ENCODE results near the gene TRMT2A. TPM values are rescaled to one million over a fixed set of nuclear protein-coding genes. Genes with fewer than 3 reads are reported as not detected.

Gene TRMT2A
- total and polyA plus RNA-seq, 5 experiments from 2014 or later, result 24.8 to 123 (median 36.8) TPM

DNA sequence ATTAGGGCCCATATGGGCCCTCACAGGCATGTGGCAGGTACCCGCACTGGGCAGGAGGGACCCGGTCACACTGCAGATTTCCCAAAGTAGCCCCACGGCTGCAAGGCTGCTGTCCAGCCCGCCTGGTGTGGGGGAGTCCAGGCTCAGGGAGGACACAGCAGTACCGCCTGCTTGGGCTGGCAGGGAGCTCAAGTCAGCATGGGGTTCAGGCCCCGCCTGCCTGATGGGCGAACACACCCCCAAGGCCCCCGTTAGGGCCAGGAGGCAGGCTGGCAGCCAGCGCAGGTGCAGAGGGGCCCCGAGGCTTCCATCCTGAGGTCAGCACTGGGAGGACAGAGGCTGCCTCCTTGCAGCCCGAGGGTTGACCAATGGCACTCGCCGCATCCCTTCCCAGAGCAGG is 20.1 kb upstream of the TRMT2A start:
- ATAC-seq (no peak), DNase-seq (no peak)
- Mint-ChIP-seq H3K4me3 (no peak overlapping the region), H3K9me3 (no peaks in the 10 kb centered on the region), H3K27ac (peak overlapping the region in 2 of 10 donors; percentile 19 to 48), H3K27me3 (no peaks in the 10 kb centered on the region), H3K4me1 (peaks cover 13 to 46% (median 39%) of the 10 kb centered on the region in 4 donors), H3K36me3 (peaks cover 0 to 7% (median 0%) of the 10 kb centered on the region in 3 donors)
- POLR2A ChIA-PET, result no interaction called here

DNA sequence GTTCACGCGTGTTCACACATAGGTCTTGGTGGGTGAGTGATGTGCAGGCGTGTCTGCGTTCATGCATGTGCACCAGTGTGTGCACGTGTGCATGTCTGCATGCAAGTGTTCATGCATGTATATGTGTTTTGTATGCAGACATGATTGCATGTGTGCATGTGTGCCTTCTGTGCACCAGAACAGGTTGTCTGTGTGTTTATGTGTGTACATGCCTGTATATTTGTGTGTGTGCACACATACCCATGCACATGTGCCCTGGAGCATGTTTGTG is 19.5 kb upstream of the TRMT2A start:
- peaks cover 0 to 7% (median 0%) of the 10 kb centered on the region in 3 donors for H3K36me3 Mint-ChIP-seq
- ATAC-seq (no peak), DNase-seq (no peak)
- POLR2A ChIA-PET, result no interaction called here
- H3K4me3 Mint-ChIP-seq, result peak overlapping the region in 1 of 10 donors; percentile 12
- no peaks in the 10 kb centered on the region for H3K9me3 Mint-ChIP-seq
- H3K27ac Mint-ChIP-seq, result peak overlapping the region in 2 of 10 donors; percentile 34 to 48
- H3K4me1 Mint-ChIP-seq, result peaks cover 13 to 46% (median 39%) of the 10 kb centered on the region in 4 donors
- H3K27me3 Mint-ChIP-seq, result no peaks in the 10 kb centered on the region

DNA sequence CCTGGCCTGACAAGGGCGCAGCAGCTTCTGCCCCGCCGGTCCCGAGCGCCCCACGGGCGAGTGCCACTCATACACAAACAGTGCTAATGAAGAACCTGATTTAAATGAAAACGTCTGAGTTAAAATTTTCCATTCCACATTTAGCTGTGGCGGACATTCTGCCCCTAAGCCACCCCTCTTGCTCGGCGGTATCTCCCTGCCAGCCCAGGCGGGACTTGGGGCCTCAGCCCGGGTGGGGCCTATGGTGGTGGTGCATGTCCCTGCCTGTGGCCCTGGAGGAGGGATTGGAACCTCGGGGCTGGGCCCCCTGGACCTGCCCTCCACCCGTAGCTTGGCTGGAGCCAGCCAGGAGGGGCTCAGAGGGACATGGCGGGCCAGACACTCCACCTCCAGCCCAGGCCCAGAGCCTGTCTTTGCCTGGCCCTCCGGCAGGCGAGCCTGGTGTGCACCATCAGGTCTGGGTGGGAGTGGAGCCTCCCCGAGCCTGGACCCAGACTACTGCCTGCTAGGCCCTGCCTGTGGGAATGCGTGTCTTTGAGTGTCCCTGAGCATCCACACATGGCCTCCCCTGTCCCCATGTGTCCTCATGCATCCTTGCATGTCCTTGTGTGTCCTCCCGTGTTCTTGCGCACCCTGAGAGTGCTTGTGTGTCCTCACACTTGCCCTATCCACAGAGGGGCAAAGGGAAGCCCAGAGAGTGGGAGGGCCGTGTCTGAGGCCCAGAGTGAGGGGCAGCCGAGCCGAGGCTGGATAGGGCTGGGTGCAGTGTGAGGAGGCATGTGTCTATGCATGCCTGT is 19.0 kb upstream of the TRMT2A start:
- H3K36me3 Mint-ChIP-seq, result peaks cover 0 to 7% (median 0%) of the 10 kb centered on the region in 3 donors
- no peaks in the 10 kb centered on the region for H3K9me3 Mint-ChIP-seq
- no peak for ATAC-seq
- POLR2A ChIA-PET, result no interaction called here
- no peaks in the 10 kb centered on the region for H3K27me3 Mint-ChIP-seq
- H3K27ac Mint-ChIP-seq, result peak overlapping the region in 3 of 10 donors; percentile 34 to 59 (median 37)
- H3K4me3 Mint-ChIP-seq, result peak overlapping the region in 2 of 10 donors; percentile 2 to 12
- H3K4me1 Mint-ChIP-seq, result peaks cover 13 to 46% (median 39%) of the 10 kb centered on the region in 4 donors
- DNase-seq, result no peak

DNA sequence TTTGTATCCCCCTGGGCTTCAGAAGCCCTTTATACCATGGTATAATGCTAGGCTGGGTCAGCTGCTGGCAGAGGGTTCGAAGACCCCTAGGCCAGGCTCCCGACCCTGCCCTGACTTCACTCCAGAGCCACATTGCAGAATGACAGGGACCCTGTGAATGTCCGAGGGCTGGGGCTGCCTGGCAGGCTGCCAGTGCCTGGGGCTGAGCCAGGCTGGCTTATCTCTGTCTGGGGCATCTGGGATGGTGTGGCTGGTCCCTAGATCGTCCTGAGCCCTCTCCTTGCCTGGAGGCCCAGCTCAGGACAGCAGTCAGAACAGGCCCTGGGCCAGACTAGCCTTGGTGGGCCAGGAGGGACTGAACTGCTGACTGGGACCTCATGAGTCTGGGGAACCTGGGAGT is 18.2 kb upstream of the TRMT2A start:
- Mint-ChIP-seq H3K9me3 (no peaks in the 10 kb centered on the region), H3K27me3 (no peaks in the 10 kb centered on the region), H3K4me3 (no peak overlapping the region), H3K36me3 (peaks cover 0 to 7% (median 0%) of the 10 kb centered on the region in 3 donors), H3K27ac (peak overlapping the region in 4 of 10 donors; percentile 8 to 53 (median 22)), H3K4me1 (peaks cover 13 to 48% (median 39%) of the 10 kb centered on the region in 4 donors)
- POLR2A ChIA-PET, result no interaction called here
- DNase-seq, result no peak
- no peak for ATAC-seq

DNA sequence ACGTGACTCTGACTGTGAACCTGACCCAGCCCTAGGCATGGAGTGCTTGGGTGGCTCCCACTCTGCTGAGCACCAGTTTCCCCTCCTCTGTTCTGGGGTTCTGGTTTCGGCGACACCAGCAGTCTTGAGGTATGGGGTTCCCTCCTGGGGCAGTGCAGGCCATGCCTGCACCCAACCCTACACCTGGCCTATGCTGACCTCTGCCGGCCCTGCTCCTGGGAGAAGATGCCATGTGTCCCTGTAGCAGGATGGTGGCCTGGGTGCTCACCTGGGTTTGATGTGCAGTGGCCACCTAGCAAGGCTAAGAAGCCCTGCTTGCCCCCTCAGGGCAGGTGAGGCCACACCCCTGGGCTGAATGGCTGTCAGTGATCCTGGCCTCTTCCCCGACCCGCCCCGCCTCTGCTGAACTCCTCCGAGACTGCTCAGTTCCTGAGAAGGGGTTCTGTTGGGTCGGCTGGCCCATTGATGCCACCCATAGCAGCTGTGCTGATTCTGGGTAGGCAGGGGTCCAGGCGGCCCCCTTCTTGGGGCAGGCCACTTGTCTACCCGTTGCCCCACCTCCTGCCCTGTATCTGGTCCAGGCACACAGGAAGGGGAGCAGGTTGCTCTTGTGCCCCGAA is 17.0 kb upstream of the TRMT2A start:
- Mint-ChIP-seq H3K4me1 (peaks cover 11 to 58% (median 43%) of the 10 kb centered on the region in 4 donors), H3K27ac (peak overlapping the region in 4 of 10 donors; percentile 21 to 79 (median 60)), H3K4me3 (peak overlapping the region; percentile 44 to 88 (median 70)), H3K9me3 (no peaks in the 10 kb centered on the region), H3K36me3 (no peaks in the 10 kb centered on the region), H3K27me3 (no peaks in the 10 kb centered on the region)
- ATAC-seq, result no peak
- POLR2A ChIA-PET, result no interaction called here
- DNase-seq, result no peak

DNA sequence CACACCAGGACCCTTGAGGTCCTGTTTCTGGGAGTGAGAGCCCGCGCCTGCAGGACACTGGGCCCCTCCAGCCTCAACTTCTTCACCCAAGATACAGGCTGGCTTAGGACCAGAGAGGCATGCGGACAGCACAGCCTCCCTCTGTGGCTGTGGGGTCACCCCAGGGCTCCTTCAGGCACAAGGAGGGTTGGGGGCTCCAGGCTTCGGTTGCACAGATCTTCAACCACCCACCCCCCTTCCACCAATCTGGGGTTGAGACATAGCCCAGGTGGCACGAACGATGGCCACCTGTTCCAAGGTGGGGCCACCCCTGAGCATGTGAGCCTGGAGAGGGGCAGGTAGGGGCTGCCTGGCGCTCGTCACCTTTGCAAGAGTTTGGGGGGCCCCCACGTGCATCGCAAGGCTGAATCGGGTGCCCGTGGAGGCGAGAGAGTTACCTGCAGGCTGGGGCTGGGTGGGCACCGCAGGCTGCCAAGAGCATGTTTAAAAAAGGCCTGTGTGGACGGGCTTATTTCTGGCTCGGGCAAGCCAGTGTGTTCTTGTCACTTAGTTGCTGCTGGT is 15.7 kb upstream of the TRMT2A start:
- DNase-seq, result no peak
- no peak for ATAC-seq
- Mint-ChIP-seq H3K4me3 (peak overlapping the region; percentile 67 to 88 (median 72)), H3K36me3 (no peaks in the 10 kb centered on the region), H3K4me1 (peaks cover 11 to 52% (median 40%) of the 10 kb centered on the region in 4 donors), H3K27ac (peak overlapping the region in 5 of 10 donors; percentile 27 to 80 (median 63)), H3K27me3 (no peaks in the 10 kb centered on the region), H3K9me3 (no peaks in the 10 kb centered on the region)
- POLR2A ChIA-PET, result no interaction called here

DNA sequence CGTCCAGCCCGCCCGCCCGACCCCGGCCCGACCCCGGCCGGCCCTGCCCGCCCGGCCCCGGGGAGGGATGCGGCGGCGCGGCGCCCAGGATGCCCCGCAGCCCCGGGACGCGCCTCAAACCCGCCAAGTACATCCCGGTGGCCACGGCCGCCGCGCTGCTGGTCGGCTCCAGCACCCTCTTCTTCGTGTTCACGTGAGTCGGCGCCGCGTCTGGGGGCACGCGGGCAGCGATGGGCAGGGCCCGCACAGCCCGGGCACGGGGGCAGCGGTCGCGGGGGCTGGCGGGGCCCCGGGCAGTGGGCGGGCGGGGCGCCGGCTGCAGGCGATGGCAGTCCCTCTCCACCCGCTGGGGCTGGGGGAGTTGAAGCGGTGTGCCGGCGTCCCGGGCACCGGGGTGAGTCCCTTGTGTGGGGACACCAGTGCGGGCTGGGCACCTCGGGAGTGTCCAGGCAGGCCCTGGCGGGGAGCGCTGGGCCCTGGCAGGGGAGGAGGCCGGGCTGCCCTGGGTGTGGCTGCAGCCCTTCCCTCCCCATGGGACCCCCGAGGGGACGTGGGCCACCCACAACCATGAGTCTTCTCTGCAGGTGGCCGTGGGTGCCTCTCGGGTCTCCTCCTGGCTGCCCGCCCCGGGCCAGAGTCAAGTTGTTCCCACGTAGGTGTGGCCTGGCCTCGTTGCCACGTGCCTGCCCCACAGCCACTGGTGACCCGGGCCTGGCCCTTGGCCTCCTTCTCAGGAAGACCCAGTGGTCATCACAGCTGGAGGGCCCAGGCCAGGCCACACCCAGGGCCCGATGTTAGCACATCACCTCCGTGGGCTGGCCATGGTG is 15.0 kb upstream of the TRMT2A start:
- H3K27ac Mint-ChIP-seq, result peak overlapping the region in 3 of 10 donors; percentile 27 to 66 (median 35)
- H3K36me3 Mint-ChIP-seq, result peaks cover 0 to 6% (median 0%) of the 10 kb centered on the region in 3 donors
- ATAC-seq (peak; percentile 11 to 38), DNase-seq (peak in 4 of 10 donors; percentile 16 to 37 (median 28))
- no peaks in the 10 kb centered on the region for H3K9me3 Mint-ChIP-seq
- no peaks in the 10 kb centered on the region for H3K27me3 Mint-ChIP-seq
- H3K4me3 Mint-ChIP-seq, result peak overlapping the region; percentile 67 to 88 (median 72)
- H3K4me1 Mint-ChIP-seq, result peaks cover 8 to 48% (median 36%) of the 10 kb centered on the region in 4 donors
- POLR2A ChIA-PET, result no interaction called here

DNA sequence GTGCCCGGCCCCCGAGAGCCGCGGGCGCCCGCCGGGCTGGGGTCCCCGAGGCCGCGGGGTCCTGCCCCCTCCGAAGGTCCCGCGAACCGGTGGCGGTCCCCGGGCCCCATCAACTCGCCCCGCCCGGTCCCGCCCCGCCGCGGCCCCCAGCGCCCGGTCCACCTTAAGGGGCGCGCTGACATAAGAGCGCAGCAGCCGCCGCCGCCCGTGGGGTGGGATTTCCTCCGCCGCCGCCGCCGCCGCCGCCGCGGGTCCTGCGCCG is 14.5 kb upstream of the TRMT2A start, which contains the start of gene ZDHHC8:
ZDHHC8 (plus strand) TSS at position 208 of the 262 bp plus-strand sequence. CDS start 144 bp downstream, outside the sequence.
- no peaks in the 10 kb centered on the region for H3K9me3 Mint-ChIP-seq
- H3K4me1 Mint-ChIP-seq, result peaks cover 8 to 44% (median 33%) of the 10 kb centered on the region in 4 donors
- peak within 1 kb of the TSS in 7 of 10 donors; percentile 15 to 86 (median 60) for H3K27ac Mint-ChIP-seq
- peak; percentile 70 to 71 for ATAC-seq
- no peaks in the 10 kb centered on the region for H3K27me3 Mint-ChIP-seq
- H3K36me3 Mint-ChIP-seq, result peaks cover 0 to 12% (median 0%) of the 10 kb centered on the region in 3 donors
- peak within 1 kb of the TSS; percentile 67 to 88 (median 72) for H3K4me3 Mint-ChIP-seq
- POLR2A ChIA-PET, result interaction anchor here (0.6 to 3.3 kb wide), 2 partner anchors 14 to 81 kb away, joined by 7 to 14 read pairs; partner anchors contain the start of gene TRMT2A
- peak in 4 of 10 donors; percentile 27 to 64 (median 50) for DNase-seq

DNA sequence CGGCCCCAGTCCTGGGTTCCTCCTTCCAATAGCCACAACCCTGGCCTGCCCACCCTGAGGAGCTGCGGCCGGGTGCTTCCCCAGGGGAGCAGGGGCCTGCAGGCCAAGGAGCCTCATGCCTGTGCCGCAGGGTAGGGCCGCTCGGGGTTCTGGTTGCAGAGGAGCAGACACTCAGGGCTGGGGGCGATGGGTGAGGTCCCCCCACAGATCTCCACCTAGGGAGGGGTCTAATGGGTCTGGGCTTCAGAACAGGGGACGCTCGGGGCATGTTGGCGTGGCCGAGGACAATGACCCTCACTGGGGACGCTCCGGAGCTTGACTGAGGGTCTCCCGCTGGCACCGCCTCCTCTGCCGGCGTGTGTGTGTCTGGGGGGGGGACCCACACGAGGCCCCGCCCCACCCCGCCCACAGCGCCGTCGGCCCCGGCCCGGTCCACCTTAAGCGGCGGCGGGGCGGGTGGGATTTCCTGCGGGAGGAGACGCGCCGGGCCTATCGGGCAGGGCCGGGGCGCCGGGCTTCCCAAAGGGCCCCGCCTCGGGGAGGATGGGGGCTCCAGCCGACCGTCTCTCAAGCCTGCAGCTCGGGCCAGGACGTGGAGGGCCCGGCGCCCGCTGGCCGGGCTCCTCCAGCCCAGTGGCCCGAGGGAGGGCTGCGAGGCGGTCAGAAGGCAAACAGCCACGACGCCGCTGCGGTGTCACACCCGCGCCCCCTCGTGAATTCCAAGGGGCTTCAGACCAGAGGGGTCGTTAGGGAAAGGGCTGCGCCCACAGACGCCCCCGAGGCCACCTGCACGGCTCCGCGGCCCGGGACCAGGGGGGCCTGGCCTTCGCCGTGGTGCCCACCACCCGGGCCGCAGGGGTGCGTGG is 13.9 kb upstream of the TRMT2A start:
- ATAC-seq (peak; percentile 81 to 83), DNase-seq (peak; percentile 68 to 88 (median 76))
- POLR2A ChIA-PET, result interaction anchor here (0.6 to 3.3 kb wide), 5 partner anchors 13 to 177 kb away, joined by 3 to 14 read pairs (median 4); partner anchors contain the start of gene TRMT2A

DNA sequence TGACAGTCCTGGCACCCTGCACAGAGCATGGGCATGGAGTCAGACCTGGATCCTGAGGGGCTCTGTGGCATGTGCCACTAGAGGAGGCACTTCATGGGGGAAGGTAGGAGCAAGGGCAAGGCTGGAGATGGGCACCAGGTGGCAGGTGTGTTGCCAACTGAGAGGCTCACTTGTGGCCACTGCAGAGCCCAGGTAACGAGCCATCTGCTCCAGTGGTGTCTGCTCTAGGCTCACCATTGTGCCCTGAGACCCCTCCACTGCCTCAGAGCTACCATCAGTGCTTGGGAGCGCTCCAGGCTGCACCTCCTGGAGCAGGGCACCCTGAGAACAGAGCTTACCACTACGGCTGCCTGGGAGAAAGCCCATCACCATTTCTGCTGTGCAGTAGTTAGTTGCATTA is 13.3 kb upstream of the TRMT2A start:
- peak in 1 of 2 donors; percentile 28 for ATAC-seq
- POLR2A ChIA-PET, result interaction anchor here (0.6 to 3.3 kb wide), 5 partner anchors 12 to 178 kb away, joined by 3 to 14 read pairs (median 4); partner anchors contain the start of gene TRMT2A
- peaks cover 0 to 22% (median 0%) of the 10 kb centered on the region in 3 donors for H3K36me3 Mint-ChIP-seq
- H3K4me3 Mint-ChIP-seq, result peak overlapping the region; percentile 18 to 78 (median 66)
- H3K4me1 Mint-ChIP-seq, result peaks cover 5 to 39% (median 28%) of the 10 kb centered on the region in 4 donors
- peak overlapping the region in 8 of 10 donors; percentile 9 to 87 (median 50) for H3K27ac Mint-ChIP-seq
- H3K9me3 Mint-ChIP-seq, result no peaks in the 10 kb centered on the region
- H3K27me3 Mint-ChIP-seq, result no peaks in the 10 kb centered on the region
- DNase-seq, result peak in 2 of 10 donors; percentile 11 to 28

More for the DNA sequence above, 13.9 kb upstream of the TRMT2A start:
- Mint-ChIP-seq H3K4me3 (peak overlapping the region; percentile 18 to 78 (median 64)), H3K27me3 (no peaks in the 10 kb centered on the region), H3K9me3 (no peaks in the 10 kb centered on the region), H3K4me1 (peaks cover 6 to 39% (median 28%) of the 10 kb centered on the region in 4 donors), H3K27ac (peak overlapping the region in 6 of 10 donors; percentile 37 to 86 (median 76)), H3K36me3 (peaks cover 0 to 17% (median 0%) of the 10 kb centered on the region in 3 donors)

DNA sequence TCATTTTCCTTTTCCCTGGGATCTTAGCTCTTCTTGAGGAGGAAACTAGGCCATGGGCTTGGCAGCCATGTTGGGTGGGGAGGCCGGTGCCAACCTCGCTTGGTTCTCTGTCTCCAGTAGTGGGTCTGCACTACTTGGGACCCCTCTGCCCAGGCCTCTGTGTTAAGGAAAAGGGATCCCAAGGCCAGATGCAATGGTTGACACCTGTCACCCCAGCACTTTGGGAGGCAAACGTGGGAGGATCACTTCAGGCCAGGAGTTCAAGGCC is 12.7 kb upstream of the TRMT2A start:
- peaks cover 0 to 29% (median 0%) of the 10 kb centered on the region in 3 donors for H3K36me3 Mint-ChIP-seq
- H3K27ac Mint-ChIP-seq, result peak overlapping the region in 9 of 10 donors; percentile 44 to 90 (median 71)
- no peaks in the 10 kb centered on the region for H3K27me3 Mint-ChIP-seq
- no peaks in the 10 kb centered on the region for H3K9me3 Mint-ChIP-seq
- no peak for DNase-seq
- POLR2A ChIA-PET, result interaction anchor here (1.2 to 3.3 kb wide), 4 partner anchors 11 to 176 kb away, joined by 3 to 14 read pairs (median 4); partner anchors contain the start of genes TANGO2 and TRMT2A
- H3K4me1 Mint-ChIP-seq, result peaks cover 5 to 35% (median 26%) of the 10 kb centered on the region in 4 donors
- no peak for ATAC-seq
- peak overlapping the region in 4 of 10 donors; percentile 10 to 74 (median 53) for H3K4me3 Mint-ChIP-seq
